ENCODE measurements around the gene PTPN11.
"Not testable (repeated sequence)": the region's sequence is repeated elsewhere in the genome, so short reads cannot be mapped to it uniquely, and the experiment has no call there.

PTPN11 gene

GRCh38 chr12:112457142-112457541, 38.4 kb downstream of the PTPN11 start:
- not testable (repeated sequence) for DNase-seq

GRCh38 chr12:112458330-112458729, 39.6 kb downstream of the PTPN11 start:
- DNase-seq, result no peak

GRCh38 chr12:112458751-112459150, 40.0 kb downstream of the PTPN11 start:
- DNase-seq, result no peak

- peak; percentile 3 for DNase-seq
Observed at GRCh38 chr12:112463478-112463877, 44.7 kb downstream of the PTPN11 start.

- no peak for DNase-seq
Observed at GRCh38 chr12:112464605-112465004, 45.9 kb downstream of the PTPN11 start.

GRCh38 chr12:112466011-112466422, 47.3 kb downstream of the PTPN11 start:
- no peak for DNase-seq

- no peak for DNase-seq
Observed at GRCh38 chr12:112466835-112467234, 48.1 kb downstream of the PTPN11 start.

GRCh38 chr12:112468046-112468445, 49.3 kb downstream of the PTPN11 start:
- DNase-seq, result no peak

GRCh38 chr12:112473056-112473455, 54.3 kb downstream of the PTPN11 start:
- DNase-seq, result peak; percentile 3

GRCh38 chr12:112479413-112479812, 60.7 kb downstream of the PTPN11 start:
- no peak for DNase-seq

GRCh38 chr12:112480931-112481330, 62.2 kb downstream of the PTPN11 start:
- no peak for DNase-seq

GRCh38 chr12:112482733-112483132, 64.0 kb downstream of the PTPN11 start:
- no peak for DNase-seq

GRCh38 chr12:112486361-112486760, 67.6 kb downstream of the PTPN11 start:
- no peak for DNase-seq

- DNase-seq, result no peak
Observed at GRCh38 chr12:112488257-112488876, 69.6 kb downstream of the PTPN11 start.

- DNase-seq, result no peak
Observed at GRCh38 chr12:112489456-112489855, 70.7 kb downstream of the PTPN11 start.

- no peak for DNase-seq
Observed at GRCh38 chr12:112496496-112496895, 77.7 kb downstream of the PTPN11 start.

GRCh38 chr12:112498580-112498979, 79.8 kb downstream of the PTPN11 start:
- peak; percentile 3 for DNase-seq

GRCh38 chr12:112503512-112503911, 84.8 kb downstream of the PTPN11 start:
- no peak for DNase-seq

GRCh38 chr12:112506513-112507166, 87.9 kb downstream of the PTPN11 start:
- DNase-seq, result no peak

- DNase-seq, result no peak
Observed at GRCh38 chr12:112513471-112513870, 94.7 kb downstream of the PTPN11 start.

GRCh38 chr12:112514456-112514855, 95.7 kb downstream of the PTPN11 start:
- no peak for DNase-seq

- peak; percentile 30 for DNase-seq
Observed at GRCh38 chr12:112514926-112515642, 96.3 kb downstream of the PTPN11 start.

GRCh38 chr12:112515868-112516267, 97.1 kb downstream of the PTPN11 start:
- no peak for DNase-seq

- DNase-seq, result no peak
Observed at GRCh38 chr12:112517730-112518364, 99.1 kb downstream of the PTPN11 start.

All from suppressor macrophage treated with lipopolysaccharide for 4 hours (primary cell).